Testis (tissue), 3 donors: ENCODE measurements around the gene PPP2R2C. TPM values are rescaled to one million over a fixed set of nuclear protein-coding genes. Genes with fewer than 3 reads are reported as not detected.

Experiments used
- DNase-seq: peaks from one replicate; pipeline ENCODE4 v3.0.0-alpha.2; 2019
- H3K27ac ChIP-seq, 2 donors: fragments of 200-600 bp; sonication (generic); one replicate each; pipeline ENCODE4 v1.5.1; 2019
- H3K27me3 ChIP-seq: fragments of 200-600 bp; sonication (generic); one replicate; pipeline ENCODE4 v1.5.1; 2019
- H3K36me3 ChIP-seq: fragments of 200-600 bp; sonication (generic); one replicate; pipeline ENCODE4 v1.5.1; 2017; ENCODE audit warnings: low read depth; ENCODE audit errors: missing control alignments
- H3K4me1 ChIP-seq: fragments of 200-600 bp; sonication (generic); one replicate; pipeline ENCODE4 v1.5.1; 2019
- H3K4me3 ChIP-seq, 2 donors: fragments of 200-600 bp; sonication (generic); one replicate each; pipeline ENCODE4 v1.5.1; 2017 to 2019
- H3K9me3 ChIP-seq: fragments of 200-600 bp; sonication (generic); one replicate; pipeline ENCODE4 v1.5.1; 2017
- POLR2A ChIP-seq: fragments of 450-650 bp; IDR thresholded peaks from one replicate; pipeline ENCODE4 v1.6.1; 2017; ENCODE audit warnings: antibody characterized with exemption, mild to moderate bottlenecking, moderate library complexity
- WGBS, 2 donors: methylation state at CpG; one replicate each; pipeline ENCODE4 v1.1.5; 2018; 5-methylcytosine and 5-hydroxymethylcytosine counted together
- intact Hi-C: fragments of 100-400 bp; cut with DNase I; formaldehyde crosslinking; loops from one replicate; pipeline ENCODE4 v1.15.1; 2023; ENCODE audit warnings: low total_unique reads
- polyA plus RNA-seq: library from polyadenylated mRNA; stranded (reverse); fragments of 350-450 nt; fragmentation: Illumina TruSeq; extraction: RNeasy Lipid Tissue Mini Kit (QIAGEN cat#74804); gene quantifications from one replicate; pipeline ENCODE4 v1.2.3, GENCODE V29; 2014; ENCODE audit warnings: low read depth, low replicate concordance; ENCODE audit not compliant: insufficient read depth
- total RNA-seq, 2 donors: library from RNA; depleted of rRNA; stranded (reverse); fragments of >200 nt; gene quantifications; one replicate each; pipeline ENCODE4 v1.2.3, GENCODE V29; 2016
- TF ChIP-seq, protein P1 (sequence below), 3 experiments: fragments of 450-650 bp in 2 of 3; fragments of 200-600 bp in 1 of 3; sonication (generic) in 1 of 3; IDR thresholded peaks; one replicate each; pipeline ENCODE4 v1.5.1; 2016 to 2019; ENCODE audit warnings: antibody characterized with exemption in 3 of 3, mild to moderate bottlenecking in 2 of 3, moderate library complexity in 1 of 3

The PPP2R2C gene
- total and polyA plus RNA-seq, 3 donors from 2014 or later, result 7.9 to 20.4 (median 13.1) TPM

DNA sequence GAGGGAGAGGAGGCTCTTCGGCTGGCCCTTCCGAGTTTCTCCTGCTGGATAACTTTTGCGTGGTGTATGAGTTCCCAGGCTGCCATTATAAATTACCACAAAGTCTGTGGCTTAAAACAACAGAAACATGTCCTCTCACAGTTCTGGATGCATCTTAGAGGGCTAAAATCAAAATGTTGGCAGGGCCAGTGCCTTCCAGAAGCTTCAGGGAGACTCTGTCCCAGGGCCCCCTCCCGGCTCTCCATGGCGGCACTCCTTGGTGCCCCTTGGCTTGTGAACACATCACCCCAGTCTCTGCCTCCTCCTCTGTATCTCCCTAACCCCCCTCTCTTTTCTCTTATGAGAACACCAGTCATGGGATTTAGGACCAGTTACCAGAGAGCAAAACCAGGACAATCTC, 23.3 kb upstream of the PPP2R2C start:
- H3K36me3 ChIP-seq, result no peaks in the 10 kb centered on the region
- no peak overlapping the region for H3K27ac ChIP-seq
- no peak overlapping the region for H3K4me3 ChIP-seq
- TF ChIP-seq, protein P1, sequence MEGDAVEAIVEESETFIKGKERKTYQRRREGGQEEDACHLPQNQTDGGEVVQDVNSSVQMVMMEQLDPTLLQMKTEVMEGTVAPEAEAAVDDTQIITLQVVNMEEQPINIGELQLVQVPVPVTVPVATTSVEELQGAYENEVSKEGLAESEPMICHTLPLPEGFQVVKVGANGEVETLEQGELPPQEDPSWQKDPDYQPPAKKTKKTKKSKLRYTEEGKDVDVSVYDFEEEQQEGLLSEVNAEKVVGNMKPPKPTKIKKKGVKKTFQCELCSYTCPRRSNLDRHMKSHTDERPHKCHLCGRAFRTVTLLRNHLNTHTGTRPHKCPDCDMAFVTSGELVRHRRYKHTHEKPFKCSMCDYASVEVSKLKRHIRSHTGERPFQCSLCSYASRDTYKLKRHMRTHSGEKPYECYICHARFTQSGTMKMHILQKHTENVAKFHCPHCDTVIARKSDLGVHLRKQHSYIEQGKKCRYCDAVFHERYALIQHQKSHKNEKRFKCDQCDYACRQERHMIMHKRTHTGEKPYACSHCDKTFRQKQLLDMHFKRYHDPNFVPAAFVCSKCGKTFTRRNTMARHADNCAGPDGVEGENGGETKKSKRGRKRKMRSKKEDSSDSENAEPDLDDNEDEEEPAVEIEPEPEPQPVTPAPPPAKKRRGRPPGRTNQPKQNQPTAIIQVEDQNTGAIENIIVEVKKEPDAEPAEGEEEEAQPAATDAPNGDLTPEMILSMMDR (IDR thresholded peaks at IDR 0.05), result no peak
- TF ChIP-seq POLR2A, result no peak
- WGBS, 2 donors, result 78 to 90% methylated on average over 5 of the region's 5 CpGs
- H3K27me3 ChIP-seq, result no peaks in the 10 kb centered on the region
- no peak for DNase-seq
- H3K9me3 ChIP-seq, result no peaks in the 10 kb centered on the region
- no peaks in the 10 kb centered on the region for H3K4me1 ChIP-seq
- intact Hi-C loops, result no loop called here

DNA sequence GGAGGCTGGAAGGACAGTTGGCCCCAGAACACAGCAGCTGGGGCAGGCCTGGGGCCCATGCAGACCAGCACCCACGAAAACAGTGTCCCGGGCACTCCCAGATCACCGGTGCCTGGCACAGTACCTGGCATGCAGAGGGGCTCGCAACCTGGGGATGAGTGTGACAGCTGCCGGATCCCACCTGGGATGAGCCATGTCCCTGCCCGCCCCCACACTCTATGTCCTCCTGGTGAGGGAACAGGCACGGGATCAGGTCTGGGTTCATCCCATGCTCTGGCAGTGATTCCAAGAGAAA, 22.8 kb upstream of the PPP2R2C start:
- no peak overlapping the region for H3K27ac ChIP-seq
- no peaks in the 10 kb centered on the region for H3K27me3 ChIP-seq
- DNase-seq, result no peak
- no peak for TF ChIP-seq POLR2A
- TF ChIP-seq, protein P1 (IDR thresholded peaks at IDR 0.05), result no peak
- H3K4me3 ChIP-seq, result no peak overlapping the region
- no peaks in the 10 kb centered on the region for H3K9me3 ChIP-seq
- intact Hi-C loops, result no loop called here
- H3K36me3 ChIP-seq, result no peaks in the 10 kb centered on the region
- WGBS, 2 donors, result 73 to 97% methylated on average over 2 to 7 of the region's 7 CpGs
- H3K4me1 ChIP-seq, result no peaks in the 10 kb centered on the region

DNA sequence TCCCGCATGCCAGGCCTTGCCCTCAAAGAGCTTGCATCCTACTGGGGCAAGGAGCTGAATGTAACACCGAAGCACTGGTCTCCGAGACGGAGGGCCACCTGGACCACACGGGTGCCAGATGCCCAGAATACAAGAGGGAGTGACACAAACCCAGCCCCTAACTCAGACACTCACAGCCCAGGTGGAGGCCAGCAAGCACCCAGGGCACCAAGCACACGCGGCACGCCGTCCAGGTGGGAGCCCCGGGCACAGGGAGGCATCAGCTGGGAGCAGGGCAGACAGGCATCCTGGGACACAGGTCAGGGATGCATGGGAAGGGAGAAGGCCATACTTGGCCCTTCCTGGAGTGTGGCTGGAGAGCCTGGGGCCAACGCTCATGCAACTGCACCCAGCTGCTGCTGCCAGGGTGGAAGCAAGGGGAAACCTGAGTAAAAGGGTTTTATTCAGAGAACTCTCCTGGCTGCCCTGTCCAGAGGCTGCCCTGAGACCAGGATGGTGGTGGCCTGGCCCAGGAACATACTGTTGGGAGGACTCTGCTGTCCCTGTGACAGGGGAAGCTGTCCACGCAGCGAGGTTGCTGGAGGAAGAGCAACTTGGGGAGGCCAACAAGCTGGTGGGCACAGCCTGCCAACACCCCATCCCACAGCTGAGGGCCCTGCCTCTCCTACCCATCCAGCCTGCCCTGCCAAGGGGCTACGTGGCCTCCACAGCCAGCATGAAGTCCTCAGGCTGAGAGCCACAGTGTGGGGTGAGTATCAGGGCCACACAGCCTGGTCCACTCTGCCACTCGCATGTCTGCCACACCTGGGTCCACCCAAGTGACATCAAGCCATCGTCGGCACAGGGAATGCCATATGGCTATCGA, 22.2 kb upstream of the PPP2R2C start:
- no peaks in the 10 kb centered on the region for H3K27me3 ChIP-seq
- H3K9me3 ChIP-seq, result no peaks in the 10 kb centered on the region
- H3K36me3 ChIP-seq, result no peaks in the 10 kb centered on the region
- no peak overlapping the region for H3K4me3 ChIP-seq
- no peak for TF ChIP-seq POLR2A
- H3K27ac ChIP-seq, result no peak overlapping the region
- intact Hi-C loops, result no loop called here
- H3K4me1 ChIP-seq, result no peaks in the 10 kb centered on the region
- no peak for DNase-seq
- WGBS, 2 donors, result 73 to 89% methylated on average over 8 to 18 of the region's 18 CpGs

DNA sequence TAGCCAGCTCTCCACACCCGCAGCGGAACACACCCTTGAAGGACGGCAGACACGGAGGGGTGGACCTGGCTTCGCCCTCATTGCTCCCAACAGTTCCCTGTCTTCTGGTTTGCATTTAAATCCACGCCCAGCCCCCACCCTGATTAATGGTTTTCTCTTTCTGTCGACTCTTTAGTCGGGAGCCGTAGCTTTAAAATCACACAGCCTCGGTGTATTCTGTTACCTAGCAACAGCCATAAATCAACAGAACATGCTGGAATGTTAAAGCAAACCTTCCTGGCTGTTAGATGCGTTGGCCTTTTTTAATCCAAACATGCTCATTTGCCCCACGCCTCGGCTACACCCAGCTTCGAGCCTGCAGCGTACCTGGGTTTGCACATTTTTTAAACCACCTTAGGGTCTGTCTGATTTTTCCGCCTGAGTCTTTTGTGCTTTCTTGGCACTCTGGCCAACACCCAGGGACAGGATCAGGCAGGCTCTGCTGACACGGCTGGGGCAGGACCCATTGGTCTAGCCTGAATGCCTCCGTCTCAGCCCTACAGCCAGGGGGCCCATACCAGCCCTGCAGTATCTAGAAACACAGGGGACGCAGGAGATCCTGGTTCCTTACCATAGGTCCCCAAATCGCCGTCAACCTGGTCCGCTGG, 21.4 kb upstream of the PPP2R2C start:
- no peak for DNase-seq
- TF ChIP-seq, protein P1 (IDR thresholded peaks at IDR 0.05), result no peak
- TF ChIP-seq POLR2A, result no peak
- Histone ChIP-seq H3K27me3 (no peaks in the 10 kb centered on the region), H3K4me1 (no peaks in the 10 kb centered on the region), H3K4me3 (no peak overlapping the region), H3K9me3 (no peaks in the 10 kb centered on the region), H3K36me3 (no peaks in the 10 kb centered on the region), H3K27ac (no peak overlapping the region)
- WGBS, 2 donors, result 47 to 65% methylated on average over 18 to 22 of the region's 22 CpGs
- intact Hi-C loops, result no loop called here

DNA sequence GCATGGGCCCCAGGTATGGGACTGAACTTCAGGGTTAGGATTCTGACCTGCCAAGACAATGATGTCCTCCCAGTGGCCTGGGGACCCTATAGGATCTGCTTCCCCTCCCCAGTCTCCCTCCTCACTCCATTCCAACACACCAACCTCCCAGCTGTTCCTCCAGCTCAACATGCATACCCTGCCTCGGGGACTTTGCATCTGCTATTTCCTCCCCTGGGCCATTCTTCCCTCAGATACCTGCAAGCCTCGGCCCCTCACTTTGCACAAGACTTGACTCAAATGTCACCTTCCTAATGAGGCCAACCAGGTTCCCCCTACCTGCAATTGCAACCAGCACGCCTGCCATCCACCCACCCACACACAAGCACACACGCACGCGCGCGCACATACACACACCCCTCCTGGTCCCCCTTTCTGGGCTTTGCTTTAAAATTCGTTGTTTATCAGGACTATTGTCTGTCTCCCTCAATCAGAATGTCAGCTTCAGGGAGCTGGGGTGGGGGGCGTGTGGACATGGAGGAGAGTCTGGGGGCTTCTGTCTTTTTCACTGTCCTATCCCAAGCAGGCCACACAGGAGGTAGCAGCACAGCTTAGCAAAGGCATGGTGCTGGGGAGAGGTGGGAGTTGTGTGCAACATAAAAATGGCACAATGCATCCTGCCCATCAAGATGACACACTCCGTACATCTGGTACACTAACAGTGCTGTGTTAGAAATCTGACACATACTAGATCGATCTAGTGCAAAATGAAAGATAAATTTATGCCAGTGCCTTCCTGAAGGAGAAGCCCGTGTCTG, 20.6 kb upstream of the PPP2R2C start:
- no peak overlapping the region for H3K4me3 ChIP-seq
- intact Hi-C loops, result no loop called here
- no peak for DNase-seq
- H3K4me1 ChIP-seq, result no peaks in the 10 kb centered on the region
- WGBS, 2 donors, result 67% methylated on average over 11 to 13 of the region's 13 CpGs
- no peak overlapping the region for H3K27ac ChIP-seq
- TF ChIP-seq, protein P1 (IDR thresholded peaks at IDR 0.05), result no peak
- TF ChIP-seq POLR2A, result no peak
- no peaks in the 10 kb centered on the region for H3K9me3 ChIP-seq
- no peaks in the 10 kb centered on the region for H3K27me3 ChIP-seq
- no peaks in the 10 kb centered on the region for H3K36me3 ChIP-seq
